Measurements from ENCODE around the gene UVRAG. TPM values are rescaled to one million over a fixed set of nuclear protein-coding genes. Genes with fewer than 3 reads are reported as not detected.

Gene UVRAG
- total RNA-seq, 1 donor from 2014 or later: 34.0 TPM

DNA sequence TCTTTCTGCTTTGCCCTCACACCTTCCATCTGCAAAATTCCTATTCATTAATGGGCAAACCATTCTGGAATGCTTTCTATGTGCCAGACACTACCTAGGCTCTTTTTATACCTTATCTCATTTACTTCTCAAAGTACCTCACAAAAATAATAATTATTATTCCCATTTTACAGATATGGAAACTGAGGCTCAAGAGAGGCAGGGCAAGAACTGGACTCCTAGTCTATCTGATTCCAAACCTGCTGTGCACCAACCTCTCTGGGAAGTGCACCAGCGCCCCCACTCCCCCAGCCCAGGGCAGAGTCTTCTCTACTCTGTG is 47.3 kb upstream of the UVRAG start:
- no peaks in the 10 kb centered on the region for H3K36me3 ChIP-seq
- Mint-ChIP-seq H3K27me3 (ENCODE audit: insufficient read depth, low read depth) (peaks cover 31% of the 10 kb centered on the region), H3K36me3 (peaks cover 3% of the 10 kb centered on the region), H3K4me1 (peaks cover 32% of the 10 kb centered on the region), H3K4me3 (peak overlapping the region; percentile 78), H3K9me3 (peaks cover 8% of the 10 kb centered on the region), H3K27ac (no peak overlapping the region)
- DNase-seq (ENCODE audit: low spot score): no peak
- no peak overlapping the region for H3K4me3 ChIP-seq
- H3K79me2 ChIP-seq (ENCODE audit: low read depth): no peaks in the 10 kb centered on the region
- no peaks in the 10 kb centered on the region for H4K20me1 ChIP-seq (ENCODE audit: low read depth)
- TF ChIP-seq EZH2 (IDR thresholded peaks at IDR 0.05) (no peak), EZH2phosphoT487 (IDR thresholded peaks at IDR 0.05) (no peak)
- TF ChIP-seq, protein P1, sequence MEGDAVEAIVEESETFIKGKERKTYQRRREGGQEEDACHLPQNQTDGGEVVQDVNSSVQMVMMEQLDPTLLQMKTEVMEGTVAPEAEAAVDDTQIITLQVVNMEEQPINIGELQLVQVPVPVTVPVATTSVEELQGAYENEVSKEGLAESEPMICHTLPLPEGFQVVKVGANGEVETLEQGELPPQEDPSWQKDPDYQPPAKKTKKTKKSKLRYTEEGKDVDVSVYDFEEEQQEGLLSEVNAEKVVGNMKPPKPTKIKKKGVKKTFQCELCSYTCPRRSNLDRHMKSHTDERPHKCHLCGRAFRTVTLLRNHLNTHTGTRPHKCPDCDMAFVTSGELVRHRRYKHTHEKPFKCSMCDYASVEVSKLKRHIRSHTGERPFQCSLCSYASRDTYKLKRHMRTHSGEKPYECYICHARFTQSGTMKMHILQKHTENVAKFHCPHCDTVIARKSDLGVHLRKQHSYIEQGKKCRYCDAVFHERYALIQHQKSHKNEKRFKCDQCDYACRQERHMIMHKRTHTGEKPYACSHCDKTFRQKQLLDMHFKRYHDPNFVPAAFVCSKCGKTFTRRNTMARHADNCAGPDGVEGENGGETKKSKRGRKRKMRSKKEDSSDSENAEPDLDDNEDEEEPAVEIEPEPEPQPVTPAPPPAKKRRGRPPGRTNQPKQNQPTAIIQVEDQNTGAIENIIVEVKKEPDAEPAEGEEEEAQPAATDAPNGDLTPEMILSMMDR (IDR thresholded peaks at IDR 0.05): no peak
- H3F3A ChIP-seq (ENCODE audit: low read depth): peaks cover 16% of the 10 kb centered on the region
- H2AFZ ChIP-seq (replicated peaks): no peak overlapping the region
- peak overlapping the region; percentile 81 for H3K4me2 ChIP-seq
- no peaks in the 10 kb centered on the region for H3K9me3 ChIP-seq (ENCODE audit: low read depth)
- H3K9ac ChIP-seq: no peak overlapping the region
- H3K27me3 ChIP-seq: peaks cover 44% of the 10 kb centered on the region
- H3K4me1 ChIP-seq: peaks cover 8% of the 10 kb centered on the region
- no peak overlapping the region for H3K27ac ChIP-seq

GRCh38 chr11:75768112-75768908 is 46.7 kb upstream of the UVRAG start, which contains the start of gene DGAT2:
Gene DGAT2 (plus strand): TSS chr11:75768778. CDS start chr11:75768992, 214 bp downstream.
- H3K4me1 Mint-ChIP-seq: peaks cover 32% of the 10 kb centered on the region
- no peak within 1 kb of the TSS for H3K9ac ChIP-seq
- peak within 1 kb of the TSS; percentile 78 for H3K4me3 Mint-ChIP-seq
- peaks cover 31% of the 10 kb centered on the region for H3K27me3 Mint-ChIP-seq (ENCODE audit: insufficient read depth, low read depth)
- H3F3A ChIP-seq (ENCODE audit: low read depth): peaks cover 16% of the 10 kb centered on the region
- H3K4me3 ChIP-seq: peak within 1 kb of the TSS; percentile 52
- peaks cover 8% of the 10 kb centered on the region for H3K4me1 ChIP-seq
- H4K20me1 ChIP-seq (ENCODE audit: low read depth): no peaks in the 10 kb centered on the region
- H3K9me3 ChIP-seq (ENCODE audit: low read depth): no peaks in the 10 kb centered on the region
- peak; percentile 88 for DNase-seq (ENCODE audit: low spot score)
- no peaks in the 10 kb centered on the region for H3K36me3 ChIP-seq
- TF ChIP-seq EZH2 (IDR thresholded peaks at IDR 0.05) (no peak), EZH2phosphoT487 (IDR thresholded peaks at IDR 0.05) (no peak)
- TF ChIP-seq, protein P1 (IDR thresholded peaks at IDR 0.05): peak; percentile 32
- H3K9me3 Mint-ChIP-seq: peaks cover 8% of the 10 kb centered on the region
- no peaks in the 10 kb centered on the region for H3K79me2 ChIP-seq (ENCODE audit: low read depth)
- peak within 1 kb of the TSS; percentile 81 for H3K4me2 ChIP-seq
- H3K27ac ChIP-seq: no peak within 1 kb of the TSS
- H3K27me3 ChIP-seq: peaks cover 44% of the 10 kb centered on the region
- H2AFZ ChIP-seq (replicated peaks): peak within 1 kb of the TSS; percentile 89
- peaks cover 3% of the 10 kb centered on the region for H3K36me3 Mint-ChIP-seq
- H3K27ac Mint-ChIP-seq: no peak within 1 kb of the TSS

- no peak overlapping the region for H3K9ac ChIP-seq
- H3K9me3 ChIP-seq (ENCODE audit: low read depth): no peaks in the 10 kb centered on the region
- Mint-ChIP-seq H3K27ac (no peak overlapping the region), H3K4me3 (peak overlapping the region; percentile 78), H3K27me3 (ENCODE audit: insufficient read depth, low read depth) (peaks cover 31% of the 10 kb centered on the region), H3K4me1 (peaks cover 37% of the 10 kb centered on the region), H3K36me3 (peaks cover 3% of the 10 kb centered on the region), H3K9me3 (peaks cover 8% of the 10 kb centered on the region)
- DNase-seq (ENCODE audit: low spot score): no peak
- peaks cover 44% of the 10 kb centered on the region for H3K27me3 ChIP-seq
- no peak overlapping the region for H3K27ac ChIP-seq
- H3K36me3 ChIP-seq: no peaks in the 10 kb centered on the region
- no peaks in the 10 kb centered on the region for H3K79me2 ChIP-seq (ENCODE audit: low read depth)
- H3K4me3 ChIP-seq: peak overlapping the region; percentile 52
- peak overlapping the region; percentile 81 for H3K4me2 ChIP-seq
- H4K20me1 ChIP-seq (ENCODE audit: low read depth): no peaks in the 10 kb centered on the region
- peak overlapping the region; percentile 89 for H2AFZ ChIP-seq (replicated peaks)
- peak; percentile 40 for TF ChIP-seq EZH2phosphoT487 (IDR thresholded peaks at IDR 0.05)
- TF ChIP-seq EZH2 (IDR thresholded peaks at IDR 0.05): peak; percentile 59
- TF ChIP-seq, protein P1 (IDR thresholded peaks at IDR 0.05): no peak
- H3K4me1 ChIP-seq: peaks cover 8% of the 10 kb centered on the region
- H3F3A ChIP-seq (ENCODE audit: low read depth): peaks cover 16% of the 10 kb centered on the region
Observed at GRCh38 chr11:75768909-75769771, 45.9 kb upstream of the UVRAG start.

Data from neural progenitor cell (in vitro differentiated cells).